ENCODE measurements around the gene VSTM2B. TPM values are rescaled to one million over a fixed set of nuclear protein-coding genes. Genes with fewer than 3 reads are reported as not detected.
A peak's percentile ranks its signal among the peaks of the same experiment; 100 is the strongest.

The VSTM2B gene
- total and polyA plus RNA-seq, 2 of the 13 experiments (the other 11 are each of a cell fraction or from before 2014, with no cell fraction given): not detected

- in situ Hi-C loops (cut with HindIII; ENCODE audit: extremely low pct_ligation_motif_present, low pct_unique_long_range_greater_than_20kb) (no loop called here), intact Hi-C loops (cut with micrococcal nuclease; ENCODE audit: unreplicated experiment) (no loop called here)
- WGBS (ENCODE audit: low lambda C conversion rate): 0% methylated on average over 2 of the region's 5 CpGs
- no TSS peak for BruUV-seq (replicated peaks)
- Histone ChIP-seq H3K4me2 (ENCODE audit: low read depth, low read length) (no peak overlapping the region), H3K36me3 (replicated peaks in 1 of 2; ENCODE audit: control insufficient read depth in 1 of 2, insufficient read depth in 2 of 2, low read length in 2 of 2) (no peaks in the 10 kb centered on the region), H3K27me3 (ENCODE audit: control insufficient read depth in 1 of 2, insufficient read depth in 2 of 2, low read length in 2 of 2) (peaks cover 1 to 15% of the 10 kb centered on the region in 2 experiments; a peak in 1 of 5 replicates), H3K79me2 (ENCODE audit: insufficient read depth, low read length) (no peaks in the 10 kb centered on the region), H2AFZ (ENCODE audit: low read length) (no peak overlapping the region), H3K9me3 (ENCODE audit: low read length) (no peaks in the 10 kb centered on the region), H3K27ac (ENCODE audit: extremely low read length, insufficient read depth, low read length) (no peak overlapping the region), H4K20me1 (ENCODE audit: insufficient read depth, low read length) (no peaks in the 10 kb centered on the region), H3K4me3 (replicated peaks in 1 of 3; ENCODE audit: insufficient read depth in 1 of 3, low read depth in 2 of 3, low read length in 3 of 3) (no peak overlapping the region), H3K4me1 (ENCODE audit: insufficient read depth, low read length) (no peaks in the 10 kb centered on the region), H3K9ac (ENCODE audit: insufficient read depth, low read depth, low read length) (no peak overlapping the region)
- CTCF ChIA-PET (ENCODE audit: low intra/inter-chr PET ratio, low total read pairs): no interaction called here
- FAIRE-seq (no peak), DNase-seq (ENCODE audit: low spot score) (no peak), ATAC-seq (peak; percentile 29; the same call in 2 of the 3 replicates)
- POLR2A ChIA-PET: no interaction called here
- TF ChIP-seq ZFP1 (CRISPR knock-in tag; IDR thresholded peaks at IDR 0.05) (no peak), TBX3 (IDR thresholded peaks at IDR 0.05; ENCODE audit: borderline replicate concordance) (no peak), THAP11 (CRISPR knock-in tag; IDR thresholded peaks at IDR 0.05) (no peak), ZMYM3 (CRISPR knock-in tag; IDR thresholded peaks at IDR 0.05) (no peak), ZNF670 (CRISPR knock-in tag; IDR thresholded peaks at IDR 0.05; ENCODE audit: borderline replicate concordance) (no peak), PRMT3 (CRISPR knock-in tag; IDR thresholded peaks at IDR 0.05; ENCODE audit: borderline replicate concordance, low read depth) (no peak), ZNF230 (CRISPR knock-in tag; IDR thresholded peaks at IDR 0.05) (no peak), LBX2 (CRISPR knock-in tag; IDR thresholded peaks at IDR 0.05; ENCODE audit: borderline replicate concordance) (no peak), REST (IDR thresholded peaks at IDR 0.05; ENCODE audit: borderline replicate concordance in 1 of 2, low read depth in 1 of 2, low read length in 2 of 2) (no peak), ZNF280B (CRISPR knock-in tag; IDR thresholded peaks at IDR 0.05; ENCODE audit: borderline replicate concordance) (no peak), ZNF547 (CRISPR knock-in tag; IDR thresholded peaks at IDR 0.05) (no peak), TSC22D2 (CRISPR knock-in tag; IDR thresholded peaks at IDR 0.05; ENCODE audit: borderline replicate concordance) (no peak), DNMT1 (CRISPR knock-in tag; IDR thresholded peaks at IDR 0.05) (no peak), ARNTL (CRISPR knock-in tag; IDR thresholded peaks at IDR 0.05) (no peak), ZIK1 (CRISPR knock-in tag; IDR thresholded peaks at IDR 0.05; ENCODE audit: borderline replicate concordance, low read depth) (no peak), REL (CRISPR knock-in tag; conservative IDR thresholded peaks at IDR 0.05) (no peak), FOXK1 (CRISPR knock-in tag; IDR thresholded peaks at IDR 0.05; ENCODE audit: borderline replicate concordance, low read depth) (no peak), SNAI1 (CRISPR knock-in tag; IDR thresholded peaks at IDR 0.05; ENCODE audit: borderline replicate concordance) (no peak)
Observed at GRCh38 chr19:29495901-29496441, 29.8 kb upstream of the VSTM2B start.
